Neutrophil (primary cell): ENCODE results near the gene AATK.

Experiments
- H3K27ac ChIP-seq: fragments of 200-600 bp; sonication (generic); 2 replicates; pipeline ENCODE4 v1.5.1; 2016; ENCODE audit warnings: mild to moderate bottlenecking, moderate library complexity
- H3K27me3 ChIP-seq: fragments of 200-600 bp; sonication (generic); 2 replicates; pipeline ENCODE4 v1.6.0; 2016; ENCODE audit warnings: mild to moderate bottlenecking
- H3K36me3 ChIP-seq: fragments of 200-600 bp; sonication (generic); 2 replicates; pipeline ENCODE4 v1.5.1; 2017
- H3K4me1 ChIP-seq, 2 experiments: fragments of 200-600 bp in 1 of 2; sonication (generic) in 1 of 2; 1 replicate in 1 of 2; 2 replicates in 1 of 2; pipeline versions ENCODE4 v1.5.1 to v1.6.1; 2013 to 2016; ENCODE audit warnings: low read depth in 1 of 2, low read length in 1 of 2, mild to moderate bottlenecking in 1 of 2, moderate library complexity in 1 of 2; ENCODE audit not compliant: control insufficient read depth in 1 of 2, insufficient read depth in 1 of 2
- H3K4me3 ChIP-seq, 2 experiments: fragments of 200-600 bp in 1 of 2; sonication (generic) in 1 of 2; 1 replicate in 1 of 2; 2 replicates in 1 of 2; pipeline ENCODE4 v1.5.1; 2013 to 2016; ENCODE audit warnings: low read depth in 1 of 2, low read length in 1 of 2, mild to moderate bottlenecking in 1 of 2, moderate library complexity in 1 of 2
- H3K9me3 ChIP-seq: fragments of 200-600 bp; sonication (generic); 2 replicates; pipeline ENCODE4 v1.5.1; 2016
- CTCF ChIP-seq: fragments of 200-600 bp; sonication (generic); IDR thresholded peaks from 2 replicates; pipeline ENCODE4 v1.5.1; 2016; ENCODE audit warnings: antibody characterized with exemption

The AATK gene

GRCh38 chr17:81173762-81174155 lies 7.7 kb upstream of the AATK start:
- no peaks in the 10 kb centered on the region for H3K4me1 ChIP-seq
- no peaks in the 10 kb centered on the region for H3K36me3 ChIP-seq
- no peak overlapping the region for H3K4me3 ChIP-seq
- H3K9me3 ChIP-seq: no peaks in the 10 kb centered on the region
- no peaks in the 10 kb centered on the region for H3K27me3 ChIP-seq
- TF ChIP-seq CTCF: no peak
- no peak overlapping the region for H3K27ac ChIP-seq

GRCh38 chr17:81173052-81173761 lies 7.2 kb upstream of the AATK start:
- H3K36me3 ChIP-seq: no peaks in the 10 kb centered on the region
- no peak overlapping the region for H3K27ac ChIP-seq
- no peaks in the 10 kb centered on the region for H3K9me3 ChIP-seq
- no peak for TF ChIP-seq CTCF
- peaks cover 3% of the 10 kb centered on the region for H3K27me3 ChIP-seq
- no peak overlapping the region for H3K4me3 ChIP-seq
- H3K4me1 ChIP-seq: no peaks in the 10 kb centered on the region

- no peak for TF ChIP-seq CTCF
- no peaks in the 10 kb centered on the region for H3K36me3 ChIP-seq
- H3K4me3 ChIP-seq: no peak overlapping the region
- no peaks in the 10 kb centered on the region for H3K4me1 ChIP-seq
- no peak overlapping the region for H3K27ac ChIP-seq
- H3K27me3 ChIP-seq: peaks cover 15% of the 10 kb centered on the region
- H3K9me3 ChIP-seq: no peaks in the 10 kb centered on the region
These were observed 5.9 kb upstream of the AATK start for GRCh38 chr17:81171941-81172340.

- Histone ChIP-seq H3K4me3 (no peak overlapping the region), H3K27me3 (peaks cover 25% of the 10 kb centered on the region), H3K36me3 (no peaks in the 10 kb centered on the region), H3K4me1 (peaks cover 0 to 4% of the 10 kb centered on the region in 2 experiments), H3K9me3 (no peaks in the 10 kb centered on the region), H3K27ac (no peak overlapping the region)
- TF ChIP-seq CTCF: no peak
These were observed 4.9 kb upstream of the AATK start for GRCh38 chr17:81170727-81171494.

GRCh38 chr17:81169870-81170309 lies 3.9 kb upstream of the AATK start:
- H3K27ac ChIP-seq: no peak overlapping the region
- H3K4me1 ChIP-seq: peaks cover 4 to 9% of the 10 kb centered on the region in 2 experiments
- H3K9me3 ChIP-seq: no peaks in the 10 kb centered on the region
- TF ChIP-seq CTCF: no peak
- no peaks in the 10 kb centered on the region for H3K36me3 ChIP-seq
- no peak overlapping the region for H3K4me3 ChIP-seq
- peaks cover 34% of the 10 kb centered on the region for H3K27me3 ChIP-seq
